Raji (cell line): Measurements from ENCODE around the gene SLC11A1.

Source experiments
- POLR2A ChIP-seq: IDR thresholded peaks from 2 replicates; pipeline ENCODE4 v1.6.1; 2011; ENCODE audit warnings: low read depth, low read length, control low read depth; ENCODE audit not compliant: insufficient read depth

The SLC11A1 gene

DNA sequence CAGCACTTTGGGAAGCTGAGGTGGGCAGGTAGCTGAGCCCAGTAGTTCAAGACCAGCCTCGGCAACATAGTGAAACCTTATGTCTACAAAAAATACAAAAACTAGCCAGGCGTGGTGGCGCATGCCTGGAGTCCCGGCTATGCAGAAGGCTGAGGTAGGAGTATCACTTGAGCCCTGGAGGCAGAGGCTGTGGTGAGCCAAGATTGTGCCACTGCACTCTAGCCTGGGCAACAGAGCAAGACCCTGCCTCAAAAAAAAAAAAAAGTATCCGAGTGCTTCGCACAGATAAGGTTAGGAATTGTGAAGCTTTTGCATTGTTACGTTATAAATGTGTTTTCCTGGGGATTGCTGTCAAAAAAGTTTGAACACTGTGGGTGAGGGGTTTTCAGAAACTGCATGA lies 21.7 kb downstream of the SLC11A1 start:
- TF ChIP-seq POLR2A = no peak

DNA sequence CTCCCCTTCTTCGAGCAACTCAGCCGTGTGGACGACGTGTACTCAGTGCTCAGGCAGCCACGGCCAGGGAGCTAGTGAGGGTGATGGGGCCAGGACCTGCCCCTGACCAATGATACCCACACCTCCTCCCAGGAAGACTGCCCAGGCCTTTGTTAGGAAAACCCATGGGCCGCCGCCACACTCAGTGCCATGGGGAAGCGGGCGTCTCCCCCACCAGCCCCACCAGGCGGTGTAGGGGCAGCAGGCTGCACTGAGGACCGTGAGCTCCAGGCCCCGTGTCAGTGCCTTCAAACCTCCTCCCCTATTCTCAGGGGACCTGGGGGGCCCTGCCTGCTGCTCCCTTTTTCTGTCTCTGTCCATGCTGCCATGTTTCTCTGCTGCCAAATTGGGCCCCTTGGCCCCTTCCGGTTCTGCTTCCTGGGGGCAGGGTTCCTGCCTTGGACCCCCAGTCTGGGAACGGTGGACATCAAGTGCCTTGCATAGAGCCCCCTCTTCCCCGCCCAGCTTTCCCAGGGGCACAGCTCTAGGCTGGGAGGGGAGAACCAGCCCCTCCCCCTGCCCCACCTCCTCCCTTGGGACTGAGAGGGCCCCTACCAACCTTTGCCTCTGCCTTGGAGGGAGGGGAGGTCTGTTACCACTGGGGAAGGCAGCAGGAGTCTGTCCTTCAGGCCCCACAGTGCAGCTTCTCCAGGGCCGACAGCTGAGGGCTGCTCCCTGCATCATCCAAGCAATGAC lies 22.4 kb downstream of the SLC11A1 start:
- no peak for TF ChIP-seq POLR2A

GRCh38 chr2:218405086-218405745 lies 23.1 kb downstream of the SLC11A1 start:
- TF ChIP-seq POLR2A = no peak

DNA sequence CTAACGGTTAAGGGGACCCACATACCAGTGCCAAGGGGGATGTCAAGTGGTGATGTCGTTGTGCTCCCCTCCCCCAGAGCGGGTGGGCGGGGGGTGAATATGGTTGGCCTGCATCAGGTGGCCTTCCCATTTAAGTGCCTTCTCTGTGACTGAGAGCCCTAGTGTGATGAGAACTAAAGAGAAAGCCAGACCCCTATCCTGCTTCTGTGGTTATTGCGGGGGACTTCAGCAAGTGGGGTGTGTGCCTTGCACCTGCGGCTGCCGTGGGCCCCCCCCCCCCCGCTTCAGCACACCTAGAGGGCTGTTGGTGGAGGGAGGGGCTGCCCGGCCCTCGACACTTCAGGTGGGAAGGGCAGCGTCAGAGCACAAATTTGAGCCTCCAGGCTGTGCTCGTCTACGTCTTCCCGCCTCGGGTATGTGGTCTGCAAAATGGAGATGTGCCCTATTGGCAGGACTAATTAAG lies 23.7 kb downstream of the SLC11A1 start:
- no peak; the same call in 1 of the 2 replicates for TF ChIP-seq POLR2A

DNA sequence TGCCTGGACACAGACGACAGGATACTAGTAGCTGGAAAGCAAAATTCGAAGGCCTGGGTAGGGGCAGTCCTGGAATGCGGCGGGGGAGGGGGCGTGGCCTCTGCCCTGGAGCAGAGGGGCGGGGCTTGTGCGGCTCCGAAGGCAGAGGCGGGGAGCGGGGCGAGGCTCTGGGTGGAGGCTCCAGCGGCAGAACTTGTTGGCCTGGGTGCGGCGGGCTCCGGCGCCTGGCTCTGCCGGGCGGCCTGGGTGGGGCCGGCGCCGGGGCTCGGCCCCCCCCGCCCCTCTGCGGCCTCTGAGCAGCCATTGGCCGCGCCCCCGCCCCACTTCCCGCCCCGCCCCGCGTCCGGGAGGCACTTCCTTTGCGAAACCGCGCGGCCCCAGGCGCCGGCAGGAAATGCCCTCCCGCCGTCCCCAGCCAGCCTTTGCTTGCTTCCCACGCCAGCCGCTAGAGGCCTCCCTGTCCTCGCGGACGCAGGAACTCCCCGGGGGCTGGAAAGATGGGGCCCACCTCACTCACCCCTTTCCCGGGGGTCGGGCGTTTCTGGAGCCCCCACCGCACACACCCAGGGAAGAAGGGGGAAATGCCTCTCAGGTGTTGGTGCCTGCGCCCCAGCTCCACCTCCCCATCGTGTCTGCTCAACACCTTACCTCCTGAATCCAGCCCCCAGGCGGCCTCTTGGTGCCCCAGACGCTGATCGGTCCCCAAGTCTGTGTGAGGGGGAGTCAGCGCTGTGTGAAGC lies 24.3 kb downstream of the SLC11A1 start:
- peak; percentile 59 for TF ChIP-seq POLR2A

DNA sequence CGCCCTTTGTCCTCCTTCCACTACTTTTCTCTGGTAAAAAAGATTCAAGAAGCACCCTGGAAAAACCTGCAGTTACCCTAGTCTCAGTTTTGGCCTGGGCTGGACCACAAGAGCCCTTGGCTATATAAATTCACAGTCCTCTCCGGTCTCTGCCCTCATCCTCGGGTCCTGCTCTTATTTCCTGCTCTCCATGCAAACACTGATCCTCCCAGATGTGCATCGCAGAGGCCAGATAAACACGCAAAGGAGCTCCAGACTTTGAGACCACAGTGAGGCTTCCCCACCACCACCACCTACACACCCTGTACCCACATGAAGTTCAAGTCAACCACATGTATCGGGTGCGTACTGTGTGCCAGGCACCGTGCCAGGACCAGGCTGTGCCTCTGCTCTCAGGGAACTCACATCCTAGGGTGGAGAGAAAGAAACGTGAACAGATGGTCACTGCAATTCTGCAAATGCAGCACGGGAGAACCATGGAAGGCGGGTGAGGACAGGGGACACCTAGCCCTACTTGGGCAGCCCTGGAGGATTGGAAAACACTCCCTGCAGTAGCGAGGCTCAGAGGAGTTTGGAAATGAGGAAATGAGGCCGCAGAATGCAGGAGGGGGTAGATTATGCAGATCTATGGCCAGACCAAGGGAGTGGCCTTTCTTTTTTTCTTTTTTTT lies 25.0 kb downstream of the SLC11A1 start:
- peak; percentile 39 for TF ChIP-seq POLR2A

GRCh38 chr2:218407717-218408116 lies 25.6 kb downstream of the SLC11A1 start:
- no peak for TF ChIP-seq POLR2A

DNA sequence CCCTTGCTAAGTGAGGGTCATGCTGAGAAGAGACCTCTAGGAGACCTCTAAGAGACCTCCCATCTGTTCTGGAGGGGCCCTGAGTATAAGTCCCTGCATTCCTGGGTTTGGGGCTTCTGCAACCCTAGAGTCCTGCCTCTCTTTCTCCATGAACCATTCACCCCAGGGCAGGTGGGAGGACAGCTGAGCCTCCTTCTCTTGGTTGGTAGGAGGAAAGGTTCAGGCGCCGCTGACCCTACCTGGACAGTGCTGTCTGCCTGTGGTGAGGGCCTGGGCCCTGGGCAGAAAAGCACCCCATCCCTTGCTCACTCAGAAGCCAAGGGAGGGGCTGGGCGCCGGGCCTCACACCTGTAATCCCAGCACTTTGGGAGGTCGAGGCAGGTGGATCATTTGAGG lies 36.2 kb downstream of the SLC11A1 start:
- TF ChIP-seq POLR2A = no peak

- TF ChIP-seq POLR2A = no peak
Measured at GRCh38 chr2:218418717-218419458, 36.8 kb downstream of the SLC11A1 start, which contains the start of gene VIL1. VIL1 (plus strand) TSS chr2:218419123; CDS start chr2:218423779, 4,656 bp downstream.

DNA sequence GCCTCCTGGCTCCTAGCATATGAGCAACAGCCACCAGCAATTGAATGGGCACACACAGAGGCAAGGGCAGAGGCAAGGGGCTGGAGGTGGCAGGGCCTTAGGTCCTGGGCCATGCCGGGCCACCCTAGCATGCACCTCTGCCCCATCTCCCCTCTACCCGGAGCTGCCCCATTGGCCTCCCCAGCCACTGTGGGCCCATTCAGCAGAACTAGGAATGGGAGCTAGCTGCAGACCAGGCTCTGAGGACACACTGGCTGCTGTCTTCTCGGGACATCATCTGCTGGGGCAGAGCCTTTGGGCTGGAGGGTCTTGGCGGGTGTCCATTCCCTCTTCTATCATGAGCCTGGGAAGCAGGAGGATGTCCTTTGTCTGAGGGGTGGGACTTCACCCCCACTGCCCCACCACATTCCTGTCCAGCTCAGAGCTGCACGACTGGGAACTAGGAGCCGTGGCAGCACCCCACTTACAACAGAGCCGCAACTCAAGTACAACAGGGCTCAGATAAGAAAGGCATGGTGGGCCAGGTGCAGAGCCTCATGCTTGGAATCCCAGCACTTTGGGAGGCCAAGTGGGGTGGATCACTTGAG lies 37.6 kb downstream of the SLC11A1 start:
- TF ChIP-seq POLR2A = no peak

- no peak for TF ChIP-seq POLR2A
Measured at GRCh38 chr2:218421027-218421426, 39.0 kb downstream of the SLC11A1 start.

- TF ChIP-seq POLR2A = no peak
Measured at GRCh38 chr2:218422403-218423086, 40.5 kb downstream of the SLC11A1 start.

GRCh38 chr2:218423584-218423983 lies 41.5 kb downstream of the SLC11A1 start:
- no peak for TF ChIP-seq POLR2A
